SK-N-SH treated with all-trans-retinoic acid at 6 μM for 48 hours (cell line): ENCODE results near the gene ITPR3.

Experiments used
- ATAC-seq: fragments of 200-7000 bp; cut with Tn5 transposase; 3 replicates; pipeline ENCODE4 v1.9.1; 2020; ENCODE audit warnings: mild to moderate bottlenecking, moderate library complexity
- ARNTL ChIP-seq: fragments of 450-650 bp; formaldehyde crosslinking; IDR thresholded peaks from 2 replicates; pipeline ENCODE4 v1.5.0; 2020; ENCODE audit warnings: low read depth, mild to moderate bottlenecking, moderate library complexity, borderline replicate concordance
- BACH2 ChIP-seq: fragments of 250-450 bp; sonication (Bioruptor Pico); IDR thresholded peaks from 2 replicates; pipeline ENCODE4 v1.9.0; 2021; ENCODE audit warnings: mild to moderate bottlenecking, borderline replicate concordance
- CSDC2 ChIP-seq: fragments of 250-450 bp; sonication (Bioruptor Pico); IDR thresholded peaks from 2 replicates; pipeline ENCODE4 v1.5.0; 2020; ENCODE audit warnings: mild to moderate bottlenecking, moderate library complexity
- ESRRG ChIP-seq: fragments of 250-450 bp; sonication (Bioruptor Pico); IDR thresholded peaks from 2 replicates; pipeline ENCODE4 v1.6.1; 2021; ENCODE audit warnings: mild to moderate bottlenecking
- GLIS3 ChIP-seq: fragments of 250-450 bp; sonication (Bioruptor Pico); IDR thresholded peaks from 2 replicates; pipeline ENCODE4 v1.5.0; 2020; ENCODE audit warnings: mild to moderate bottlenecking, moderate library complexity
- ISL1 ChIP-seq: fragments of 250-450 bp; sonication (Bioruptor Pico); IDR thresholded peaks from 2 replicates; pipeline ENCODE4 v2.1.2; 2022; ENCODE audit warnings: mild to moderate bottlenecking, moderate library complexity
- RARB ChIP-seq: fragments of 250-450 bp; sonication (Bioruptor Pico); IDR thresholded peaks from 2 replicates; pipeline ENCODE4 v1.8.0; 2021; ENCODE audit warnings: mild to moderate bottlenecking, moderate library complexity
- SNAI2 ChIP-seq: fragments of 250-450 bp; sonication (Bioruptor Pico); IDR thresholded peaks from 2 replicates; pipeline ENCODE4 v1.5.0; 2020; ENCODE audit warnings: mild to moderate bottlenecking, moderate library complexity
- TCF4 ChIP-seq: fragments of 250-450 bp; sonication (Bioruptor Pico); IDR thresholded peaks from 2 replicates; pipeline ENCODE4 v1.8.0; 2021; ENCODE audit warnings: mild to moderate bottlenecking, moderate library complexity, borderline replicate concordance
- TOX ChIP-seq: fragments of 250-450 bp; sonication (Bioruptor Pico); IDR thresholded peaks from 2 replicates; pipeline ENCODE4 v1.8.0; 2021; ENCODE audit warnings: mild to moderate bottlenecking, moderate library complexity, borderline replicate concordance
- ZC3H10 ChIP-seq: fragments of 250-450 bp; sonication (Bioruptor Pico); IDR thresholded peaks from 2 replicates; pipeline ENCODE4 v1.5.1; 2021; ENCODE audit warnings: mild to moderate bottlenecking, moderate library complexity
- ZFP3 ChIP-seq: fragments of 250-450 bp; sonication (Bioruptor Pico); IDR thresholded peaks from 2 replicates; pipeline ENCODE4 v1.5.0; 2020; ENCODE audit warnings: mild to moderate bottlenecking, moderate library complexity
- ZNF565 ChIP-seq: fragments of 450-650 bp; formaldehyde crosslinking; conservative IDR thresholded peaks from 2 replicates; pipeline ENCODE4 v1.5.0; 2020; ENCODE audit warnings: low read depth, mild to moderate bottlenecking, moderate library complexity
- ZNF70 ChIP-seq: fragments of 450-650 bp; formaldehyde crosslinking; IDR thresholded peaks from 2 replicates; pipeline ENCODE4 v1.5.0; 2020; ENCODE audit warnings: mild to moderate bottlenecking, moderate library complexity
- ZNF8 ChIP-seq: fragments of 450-650 bp; formaldehyde crosslinking; IDR thresholded peaks from 2 replicates; pipeline ENCODE4 v1.5.0; 2020; ENCODE audit warnings: mild to moderate bottlenecking, moderate library complexity
- TF ChIP-seq, protein P1 (sequence below): fragments of 250-450 bp; sonication (Bioruptor Pico); IDR thresholded peaks from 2 replicates; pipeline ENCODE4 v1.8.0; 2020; ENCODE audit warnings: mild to moderate bottlenecking, moderate library complexity, borderline replicate concordance
- TF ChIP-seq, protein P2 (sequence below): fragments of 250-450 bp; sonication (Bioruptor Pico); IDR thresholded peaks from 2 replicates; pipeline ENCODE4 v1.5.1; 2021; ENCODE audit warnings: mild to moderate bottlenecking, moderate library complexity
- TF ChIP-seq, protein P3 (sequence below): fragments of 250-450 bp; sonication (Bioruptor Pico); IDR thresholded peaks from 2 replicates; pipeline ENCODE4 v1.5.0; 2020; ENCODE audit warnings: mild to moderate bottlenecking, moderate library complexity
- TF ChIP-seq, protein P4 (sequence below): fragments of 250-450 bp; sonication (Bioruptor Pico); IDR thresholded peaks from 2 replicates; pipeline ENCODE4 v1.5.1; 2020; ENCODE audit warnings: low read depth, mild to moderate bottlenecking, moderate library complexity

The ITPR3 gene

DNA sequence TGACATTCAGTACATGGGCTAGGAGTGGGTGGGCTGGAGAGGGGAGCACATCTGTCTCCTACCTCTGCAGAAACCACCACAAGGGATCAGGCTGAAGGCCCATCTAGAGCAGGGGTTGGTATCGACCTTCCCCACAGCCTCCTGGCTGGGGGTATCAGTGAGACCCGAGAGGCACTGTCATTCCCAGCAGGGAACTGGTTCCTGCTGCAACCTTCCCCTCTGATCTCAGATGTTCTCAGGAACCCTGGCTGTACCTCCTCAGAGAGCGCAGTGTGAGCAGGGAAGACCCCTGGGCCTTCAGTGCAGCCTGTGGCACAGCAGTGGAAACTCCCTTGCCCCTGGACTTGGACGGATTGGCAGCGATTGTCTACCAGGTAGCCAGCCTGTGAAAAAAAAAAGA, 117.8 kb downstream of the ITPR3 start (continued):
- TF ChIP-seq, protein P1, sequence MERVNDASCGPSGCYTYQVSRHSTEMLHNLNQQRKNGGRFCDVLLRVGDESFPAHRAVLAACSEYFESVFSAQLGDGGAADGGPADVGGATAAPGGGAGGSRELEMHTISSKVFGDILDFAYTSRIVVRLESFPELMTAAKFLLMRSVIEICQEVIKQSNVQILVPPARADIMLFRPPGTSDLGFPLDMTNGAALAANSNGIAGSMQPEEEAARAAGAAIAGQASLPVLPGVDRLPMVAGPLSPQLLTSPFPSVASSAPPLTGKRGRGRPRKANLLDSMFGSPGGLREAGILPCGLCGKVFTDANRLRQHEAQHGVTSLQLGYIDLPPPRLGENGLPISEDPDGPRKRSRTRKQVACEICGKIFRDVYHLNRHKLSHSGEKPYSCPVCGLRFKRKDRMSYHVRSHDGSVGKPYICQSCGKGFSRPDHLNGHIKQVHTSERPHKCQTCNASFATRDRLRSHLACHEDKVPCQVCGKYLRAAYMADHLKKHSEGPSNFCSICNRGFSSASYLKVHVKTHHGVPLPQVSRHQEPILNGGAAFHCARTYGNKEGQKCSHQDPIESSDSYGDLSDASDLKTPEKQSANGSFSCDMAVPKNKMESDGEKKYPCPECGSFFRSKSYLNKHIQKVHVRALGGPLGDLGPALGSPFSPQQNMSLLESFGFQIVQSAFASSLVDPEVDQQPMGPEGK (CRISPR knock-in tag), result no peak
- TF ChIP-seq RARB (CRISPR knock-in tag) (no peak), ZNF70 (CRISPR knock-in tag) (no peak), ESRRG (CRISPR knock-in tag) (no peak), CSDC2 (CRISPR knock-in tag) (no peak), BACH2 (CRISPR knock-in tag) (no peak)
- TF ChIP-seq, all 23 proteins: peak for 0

DNA sequence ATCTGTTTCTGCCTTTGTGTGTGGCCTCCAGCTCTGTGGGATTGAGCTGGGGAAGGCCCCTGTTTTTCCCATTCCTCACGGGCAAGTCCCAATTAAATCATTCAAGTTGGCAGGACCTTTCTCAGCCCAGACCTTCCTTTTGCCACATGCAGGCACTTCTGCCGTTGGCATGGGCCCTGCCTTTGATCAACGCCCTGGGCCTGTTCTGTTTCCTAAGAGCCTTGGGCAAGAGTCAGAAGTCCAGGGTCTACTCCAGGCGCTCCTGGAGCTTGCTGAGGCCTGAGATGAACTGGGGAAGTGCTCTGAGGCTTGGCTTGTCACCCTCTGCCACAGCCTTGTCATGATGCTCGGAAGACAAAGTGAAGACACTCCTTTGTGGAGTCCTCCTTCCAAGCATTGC, 118.4 kb downstream of the ITPR3 start:
- ATAC-seq, result no peak
- TF ChIP-seq SNAI2 (CRISPR knock-in tag), result no peak
- TF ChIP-seq TCF4, result no peak
- TF ChIP-seq ZNF8 (CRISPR knock-in tag), result no peak
- TF ChIP-seq ARNTL, result no peak
- TF ChIP-seq, protein P2, sequence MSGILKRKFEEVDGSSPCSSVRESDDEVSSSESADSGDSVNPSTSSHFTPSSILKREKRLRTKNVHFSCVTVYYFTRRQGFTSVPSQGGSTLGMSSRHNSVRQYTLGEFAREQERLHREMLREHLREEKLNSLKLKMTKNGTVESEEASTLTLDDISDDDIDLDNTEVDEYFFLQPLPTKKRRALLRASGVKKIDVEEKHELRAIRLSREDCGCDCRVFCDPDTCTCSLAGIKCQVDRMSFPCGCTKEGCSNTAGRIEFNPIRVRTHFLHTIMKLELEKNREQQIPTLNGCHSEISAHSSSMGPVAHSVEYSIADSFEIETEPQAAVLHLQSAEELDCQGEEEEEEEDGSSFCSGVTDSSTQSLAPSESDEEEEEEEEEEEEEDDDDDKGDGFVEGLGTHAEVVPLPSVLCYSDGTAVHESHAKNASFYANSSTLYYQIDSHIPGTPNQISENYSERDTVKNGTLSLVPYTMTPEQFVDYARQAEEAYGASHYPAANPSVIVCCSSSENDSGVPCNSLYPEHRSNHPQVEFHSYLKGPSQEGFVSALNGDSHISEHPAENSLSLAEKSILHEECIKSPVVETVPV (CRISPR knock-in tag), result no peak
- no peak for TF ChIP-seq ISL1 (CRISPR knock-in tag)
- no peak for TF ChIP-seq BACH2 (CRISPR knock-in tag)
- no peak for TF ChIP-seq TOX
- TF ChIP-seq ZC3H10 (CRISPR knock-in tag), result no peak
- TF ChIP-seq, protein P3, sequence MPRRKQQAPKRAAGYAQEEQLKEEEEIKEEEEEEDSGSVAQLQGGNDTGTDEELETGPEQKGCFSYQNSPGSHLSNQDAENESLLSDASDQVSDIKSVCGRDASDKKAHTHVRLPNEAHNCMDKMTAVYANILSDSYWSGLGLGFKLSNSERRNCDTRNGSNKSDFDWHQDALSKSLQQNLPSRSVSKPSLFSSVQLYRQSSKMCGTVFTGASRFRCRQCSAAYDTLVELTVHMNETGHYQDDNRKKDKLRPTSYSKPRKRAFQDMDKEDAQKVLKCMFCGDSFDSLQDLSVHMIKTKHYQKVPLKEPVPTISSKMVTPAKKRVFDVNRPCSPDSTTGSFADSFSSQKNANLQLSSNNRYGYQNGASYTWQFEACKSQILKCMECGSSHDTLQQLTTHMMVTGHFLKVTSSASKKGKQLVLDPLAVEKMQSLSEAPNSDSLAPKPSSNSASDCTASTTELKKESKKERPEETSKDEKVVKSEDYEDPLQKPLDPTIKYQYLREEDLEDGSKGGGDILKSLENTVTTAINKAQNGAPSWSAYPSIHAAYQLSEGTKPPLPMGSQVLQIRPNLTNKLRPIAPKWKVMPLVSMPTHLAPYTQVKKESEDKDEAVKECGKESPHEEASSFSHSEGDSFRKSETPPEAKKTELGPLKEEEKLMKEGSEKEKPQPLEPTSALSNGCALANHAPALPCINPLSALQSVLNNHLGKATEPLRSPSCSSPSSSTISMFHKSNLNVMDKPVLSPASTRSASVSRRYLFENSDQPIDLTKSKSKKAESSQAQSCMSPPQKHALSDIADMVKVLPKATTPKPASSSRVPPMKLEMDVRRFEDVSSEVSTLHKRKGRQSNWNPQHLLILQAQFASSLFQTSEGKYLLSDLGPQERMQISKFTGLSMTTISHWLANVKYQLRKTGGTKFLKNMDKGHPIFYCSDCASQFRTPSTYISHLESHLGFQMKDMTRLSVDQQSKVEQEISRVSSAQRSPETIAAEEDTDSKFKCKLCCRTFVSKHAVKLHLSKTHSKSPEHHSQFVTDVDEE (CRISPR knock-in tag), result no peak

DNA sequence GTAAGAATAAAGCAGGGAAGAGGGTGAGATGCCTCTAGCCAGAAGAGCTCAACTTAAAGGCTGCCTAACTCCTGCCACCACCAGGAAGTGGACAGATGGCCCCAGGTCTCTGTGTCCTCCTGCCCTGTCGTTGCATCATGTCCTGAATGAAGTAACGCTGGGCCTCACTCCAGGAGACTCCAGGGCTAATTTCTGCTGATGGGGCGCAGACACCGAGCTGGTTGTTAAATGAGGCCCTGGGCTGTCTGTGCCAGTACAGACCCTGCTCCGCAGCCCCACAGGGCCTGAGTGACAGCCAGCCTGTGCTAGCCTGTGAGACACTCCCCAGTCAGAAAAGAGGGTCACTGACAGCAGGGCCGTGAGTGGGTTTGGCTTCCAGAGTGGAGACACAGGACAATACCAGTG, 119.1 kb downstream of the ITPR3 start:
- TF ChIP-seq, protein P4, sequence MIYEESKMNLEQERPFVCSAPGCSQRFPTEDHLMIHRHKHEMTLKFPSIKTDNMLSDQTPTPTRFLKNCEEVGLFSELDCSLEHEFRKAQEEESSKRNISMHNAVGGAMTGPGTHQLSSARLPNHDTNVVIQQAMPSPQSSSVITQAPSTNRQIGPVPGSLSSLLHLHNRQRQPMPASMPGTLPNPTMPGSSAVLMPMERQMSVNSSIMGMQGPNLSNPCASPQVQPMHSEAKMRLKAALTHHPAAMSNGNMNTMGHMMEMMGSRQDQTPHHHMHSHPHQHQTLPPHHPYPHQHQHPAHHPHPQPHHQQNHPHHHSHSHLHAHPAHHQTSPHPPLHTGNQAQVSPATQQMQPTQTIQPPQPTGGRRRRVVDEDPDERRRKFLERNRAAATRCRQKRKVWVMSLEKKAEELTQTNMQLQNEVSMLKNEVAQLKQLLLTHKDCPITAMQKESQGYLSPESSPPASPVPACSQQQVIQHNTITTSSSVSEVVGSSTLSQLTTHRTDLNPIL, result no peak
- TF ChIP-seq RARB (CRISPR knock-in tag) (no peak), ZFP3 (CRISPR knock-in tag) (no peak), ZC3H10 (CRISPR knock-in tag) (no peak), ESRRG (CRISPR knock-in tag) (no peak), BACH2 (CRISPR knock-in tag) (no peak), SNAI2 (CRISPR knock-in tag) (no peak), ZNF8 (CRISPR knock-in tag) (no peak), ARNTL (no peak), TOX (no peak), TCF4 (no peak), ZNF565 (no peak), ISL1 (CRISPR knock-in tag) (no peak), GLIS3 (CRISPR knock-in tag) (no peak)
- TF ChIP-seq, protein P1 (CRISPR knock-in tag), result no peak
- TF ChIP-seq, protein P3 (CRISPR knock-in tag), result no peak
- ATAC-seq, result no peak
